ENCODE results near the gene MBNL2. TPM values are rescaled to one million over a fixed set of nuclear protein-coding genes. Genes with fewer than 3 reads are reported as not detected.

The MBNL2 gene
- total RNA-seq, 1 donor from 2014 or later, result 16.9 TPM

DNA sequence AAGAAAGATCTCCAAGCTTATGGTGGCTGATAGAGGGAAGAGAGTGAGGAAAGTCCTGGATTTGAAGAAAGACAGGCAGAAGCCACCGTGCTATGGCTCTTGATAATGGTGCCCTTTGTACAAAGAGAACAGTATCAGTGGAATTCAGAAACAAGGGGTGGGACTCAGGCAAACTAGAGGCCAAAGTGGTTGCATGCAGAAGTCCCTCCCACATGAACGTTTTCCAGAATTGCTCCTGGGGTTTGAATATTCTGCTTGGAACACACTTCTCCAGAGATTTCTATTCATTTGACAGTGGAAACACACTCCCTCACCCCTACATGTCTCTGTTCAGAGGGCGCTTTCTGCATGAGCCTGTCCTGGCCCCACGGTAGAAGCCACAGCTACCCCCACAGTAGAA, 10.1 kb upstream of the MBNL2 start:
- TF ChIP-seq, protein P1, sequence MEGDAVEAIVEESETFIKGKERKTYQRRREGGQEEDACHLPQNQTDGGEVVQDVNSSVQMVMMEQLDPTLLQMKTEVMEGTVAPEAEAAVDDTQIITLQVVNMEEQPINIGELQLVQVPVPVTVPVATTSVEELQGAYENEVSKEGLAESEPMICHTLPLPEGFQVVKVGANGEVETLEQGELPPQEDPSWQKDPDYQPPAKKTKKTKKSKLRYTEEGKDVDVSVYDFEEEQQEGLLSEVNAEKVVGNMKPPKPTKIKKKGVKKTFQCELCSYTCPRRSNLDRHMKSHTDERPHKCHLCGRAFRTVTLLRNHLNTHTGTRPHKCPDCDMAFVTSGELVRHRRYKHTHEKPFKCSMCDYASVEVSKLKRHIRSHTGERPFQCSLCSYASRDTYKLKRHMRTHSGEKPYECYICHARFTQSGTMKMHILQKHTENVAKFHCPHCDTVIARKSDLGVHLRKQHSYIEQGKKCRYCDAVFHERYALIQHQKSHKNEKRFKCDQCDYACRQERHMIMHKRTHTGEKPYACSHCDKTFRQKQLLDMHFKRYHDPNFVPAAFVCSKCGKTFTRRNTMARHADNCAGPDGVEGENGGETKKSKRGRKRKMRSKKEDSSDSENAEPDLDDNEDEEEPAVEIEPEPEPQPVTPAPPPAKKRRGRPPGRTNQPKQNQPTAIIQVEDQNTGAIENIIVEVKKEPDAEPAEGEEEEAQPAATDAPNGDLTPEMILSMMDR (conservative IDR thresholded peaks at IDR 0.05), result no peak
- H3K36me3 Mint-ChIP-seq (ENCODE audit: low read depth), result peaks cover 2% of the 10 kb centered on the region
- peaks cover 4% of the 10 kb centered on the region for H3K9me3 Mint-ChIP-seq
- no peak overlapping the region for H3K4me3 Mint-ChIP-seq
- no peaks in the 10 kb centered on the region for H3K27me3 Mint-ChIP-seq (ENCODE audit: low read depth)
- peak overlapping the region; percentile 85 for H3K27ac Mint-ChIP-seq (ENCODE audit: unreplicated experiment)
- peaks cover 37% of the 10 kb centered on the region for H3K4me1 Mint-ChIP-seq
- no peak for DNase-seq (ENCODE audit: low read depth, low spot score)

DNA sequence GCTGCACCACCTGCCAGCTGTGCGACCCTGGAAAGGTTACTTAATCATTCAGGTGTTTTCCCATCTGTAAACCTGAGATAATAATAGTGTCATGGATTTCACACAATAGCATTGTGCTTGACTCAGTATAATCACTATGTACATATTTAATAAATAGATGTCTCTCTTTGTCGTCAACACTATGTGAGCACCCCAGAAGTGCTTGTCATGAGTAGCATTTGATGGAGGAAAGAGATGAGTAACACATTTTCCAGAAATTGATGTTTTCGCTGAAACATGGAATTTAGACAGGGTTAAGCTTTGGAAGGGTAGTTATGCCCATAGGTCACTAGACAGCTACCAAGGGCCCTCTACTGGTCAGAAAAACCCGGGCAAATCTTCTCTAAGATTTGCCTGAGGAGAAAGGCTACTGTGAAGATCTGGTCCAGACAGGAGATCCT, 9.5 kb upstream of the MBNL2 start:
- Mint-ChIP-seq H3K4me1 (peaks cover 37% of the 10 kb centered on the region), H3K27ac (ENCODE audit: unreplicated experiment) (no peak overlapping the region), H3K9me3 (peaks cover 3% of the 10 kb centered on the region), H3K4me3 (no peak overlapping the region), H3K27me3 (ENCODE audit: low read depth) (no peaks in the 10 kb centered on the region), H3K36me3 (ENCODE audit: low read depth) (peaks cover 2% of the 10 kb centered on the region)
- no peak for DNase-seq (ENCODE audit: low read depth, low spot score)
- TF ChIP-seq, protein P1 (conservative IDR thresholded peaks at IDR 0.05), result peak; percentile 52

DNA sequence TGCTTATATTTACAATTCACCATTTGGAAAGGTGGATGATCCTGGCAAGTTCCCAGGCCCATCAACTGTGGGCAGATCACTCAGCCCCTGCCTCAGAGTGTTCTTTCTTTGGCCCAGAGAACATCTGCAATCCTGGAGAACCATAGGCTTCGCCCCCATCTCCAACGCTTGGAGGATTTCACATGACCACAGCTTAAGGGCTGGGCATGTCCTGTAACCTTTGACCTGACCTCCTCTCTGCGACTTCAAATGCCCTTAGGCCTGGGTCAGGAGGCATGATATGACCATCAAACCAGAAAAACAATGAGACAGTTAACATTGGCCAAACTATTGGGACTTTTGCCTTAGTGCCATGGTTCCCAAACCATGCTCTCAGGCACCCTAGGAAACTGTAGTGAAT, 7.2 kb upstream of the MBNL2 start:
- Mint-ChIP-seq H3K9me3 (peaks cover 2% of the 10 kb centered on the region), H3K36me3 (ENCODE audit: low read depth) (no peaks in the 10 kb centered on the region), H3K4me3 (no peak overlapping the region), H3K27ac (ENCODE audit: unreplicated experiment) (peak overlapping the region; percentile 78), H3K27me3 (ENCODE audit: low read depth) (no peaks in the 10 kb centered on the region), H3K4me1 (peaks cover 51% of the 10 kb centered on the region)
- no peak for DNase-seq (ENCODE audit: low read depth, low spot score)
- TF ChIP-seq, protein P1 (conservative IDR thresholded peaks at IDR 0.05), result no peak

DNA sequence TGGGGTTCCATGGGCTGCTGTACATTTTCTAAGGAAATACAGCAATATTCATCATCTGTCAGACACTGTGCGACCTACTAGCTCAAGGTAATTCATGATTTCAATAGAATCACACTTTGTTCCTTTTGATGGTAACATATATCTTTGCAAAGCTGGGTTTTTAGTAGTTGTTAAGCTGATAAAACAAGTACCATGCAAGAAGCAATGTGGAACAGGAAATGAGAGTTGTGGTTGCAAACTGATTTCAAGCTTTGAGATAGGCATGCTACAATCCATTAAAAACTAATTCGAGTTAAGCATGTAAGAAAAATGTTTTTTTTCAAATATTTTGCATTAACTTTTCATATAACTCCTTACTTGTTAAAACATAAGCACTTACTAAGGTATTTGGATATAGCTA, 6.8 kb upstream of the MBNL2 start:
- Mint-ChIP-seq H3K27me3 (ENCODE audit: low read depth) (no peaks in the 10 kb centered on the region), H3K9me3 (peaks cover 2% of the 10 kb centered on the region), H3K4me3 (no peak overlapping the region), H3K36me3 (ENCODE audit: low read depth) (no peaks in the 10 kb centered on the region), H3K27ac (ENCODE audit: unreplicated experiment) (no peak overlapping the region), H3K4me1 (peaks cover 55% of the 10 kb centered on the region)
- no peak for DNase-seq (ENCODE audit: low read depth, low spot score)
- TF ChIP-seq, protein P1 (conservative IDR thresholded peaks at IDR 0.05), result no peak

DNA sequence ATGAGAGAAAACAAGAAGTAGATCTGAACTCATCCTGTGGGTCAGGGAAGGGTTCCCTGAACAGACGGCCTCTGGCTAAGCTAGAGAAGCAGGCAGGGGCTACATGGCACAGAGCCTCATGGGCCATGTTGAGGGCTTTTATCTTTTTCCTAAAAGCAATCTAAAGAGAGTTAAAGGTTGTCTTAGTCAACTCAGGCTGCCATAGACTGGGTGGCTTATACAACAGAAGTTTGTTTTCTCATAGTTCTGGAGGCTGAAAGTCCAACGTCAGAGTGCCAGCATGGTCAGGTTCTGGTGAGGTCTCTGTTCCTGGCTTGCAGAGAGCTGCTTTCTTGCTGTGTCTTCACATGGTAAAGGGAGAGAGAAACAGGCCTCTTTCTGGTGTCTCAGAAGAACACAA, 2.9 kb upstream of the MBNL2 start:
- TF ChIP-seq, protein P1 (conservative IDR thresholded peaks at IDR 0.05), result no peak
- H3K4me1 Mint-ChIP-seq, result peaks cover 64% of the 10 kb centered on the region
- no peak overlapping the region for H3K27ac Mint-ChIP-seq (ENCODE audit: unreplicated experiment)
- no peaks in the 10 kb centered on the region for H3K9me3 Mint-ChIP-seq
- no peak for DNase-seq (ENCODE audit: low read depth, low spot score)
- H3K27me3 Mint-ChIP-seq (ENCODE audit: low read depth), result no peaks in the 10 kb centered on the region
- no peak overlapping the region for H3K4me3 Mint-ChIP-seq
- no peaks in the 10 kb centered on the region for H3K36me3 Mint-ChIP-seq (ENCODE audit: low read depth)

Measured in neural crest cell (in vitro differentiated cells).